Fibroblast of mammary gland (primary cell): ENCODE measurements around the gene ZNF586.
"Not testable (repeated sequence)": the region's sequence is repeated elsewhere in the genome, so short reads cannot be mapped to it uniquely, and the experiment has no call there.

Experiments used
- DNase-seq: peaks from one replicate; pipeline ENCODE4 v3.0.0-alpha.2; 2010; ENCODE audit warnings: low read depth
- H3K4me3 ChIP-seq: 2 replicates; pipeline ENCODE4 v1.5.1; 2011; ENCODE audit warnings: low read depth, mild to moderate bottlenecking, low read length, moderate library complexity; ENCODE audit not compliant: control insufficient read depth
- CTCF ChIP-seq: conservative IDR thresholded peaks from 2 replicates; pipeline ENCODE4 v1.5.1; 2011; ENCODE audit warnings: low read depth, low read length, inconsistent platforms; ENCODE audit not compliant: control insufficient read depth, insufficient read depth

Gene ZNF586

GRCh38 chr19:57769345-57770131, at the start of gene ZNF586:
TSS of gene ZNF586 (plus strand) at chr19:57769676. CDS start at chr19:57769843, 167 bp downstream.
- peak; percentile 92 for DNase-seq
- no peak for TF ChIP-seq CTCF
- peak within 1 kb of the TSS; percentile 75 for H3K4me3 ChIP-seq

GRCh38 chr19:57719901-57720519, 49.5 kb upstream of the ZNF586 start:
- TF ChIP-seq CTCF, result no peak
- no peak overlapping the region for H3K4me3 ChIP-seq
- DNase-seq, result no peak

- H3K4me3 ChIP-seq, result no peak overlapping the region
- peak; percentile 15 for DNase-seq
- TF ChIP-seq CTCF, result no peak
Measured at GRCh38 chr19:57720878-57721277, 48.6 kb upstream of the ZNF586 start.

GRCh38 chr19:57738320-57738719, 31.2 kb upstream of the ZNF586 start:
- H3K4me3 ChIP-seq, result not testable (repeated sequence)
- peak; percentile 42 for TF ChIP-seq CTCF

GRCh38 chr19:57738770-57739169, 30.7 kb upstream of the ZNF586 start:
- not testable (repeated sequence) for H3K4me3 ChIP-seq, DNase-seq

More at GRCh38 chr19:57738320-57738719, 31.2 kb upstream of the ZNF586 start:
- peak; percentile 43 for DNase-seq

- DNase-seq, result peak; percentile 91
- no peak for TF ChIP-seq CTCF
- peak within 1 kb of the TSS; percentile 77 for H3K4me3 ChIP-seq
Measured at GRCh38 chr19:57746580-57747471, 22.6 kb upstream of the ZNF586 start, which contains the start of gene ZNF776. TSS of gene ZNF776 (plus strand) at chr19:57746815. CDS start at chr19:57747059, 244 bp downstream.

GRCh38 chr19:57747472-57747807, 22.0 kb upstream of the ZNF586 start:
- no peak for DNase-seq
- peak overlapping the region; percentile 77 for H3K4me3 ChIP-seq
- no peak for TF ChIP-seq CTCF
